Measurements from ENCODE around the gene HOXC6.

DNA sequence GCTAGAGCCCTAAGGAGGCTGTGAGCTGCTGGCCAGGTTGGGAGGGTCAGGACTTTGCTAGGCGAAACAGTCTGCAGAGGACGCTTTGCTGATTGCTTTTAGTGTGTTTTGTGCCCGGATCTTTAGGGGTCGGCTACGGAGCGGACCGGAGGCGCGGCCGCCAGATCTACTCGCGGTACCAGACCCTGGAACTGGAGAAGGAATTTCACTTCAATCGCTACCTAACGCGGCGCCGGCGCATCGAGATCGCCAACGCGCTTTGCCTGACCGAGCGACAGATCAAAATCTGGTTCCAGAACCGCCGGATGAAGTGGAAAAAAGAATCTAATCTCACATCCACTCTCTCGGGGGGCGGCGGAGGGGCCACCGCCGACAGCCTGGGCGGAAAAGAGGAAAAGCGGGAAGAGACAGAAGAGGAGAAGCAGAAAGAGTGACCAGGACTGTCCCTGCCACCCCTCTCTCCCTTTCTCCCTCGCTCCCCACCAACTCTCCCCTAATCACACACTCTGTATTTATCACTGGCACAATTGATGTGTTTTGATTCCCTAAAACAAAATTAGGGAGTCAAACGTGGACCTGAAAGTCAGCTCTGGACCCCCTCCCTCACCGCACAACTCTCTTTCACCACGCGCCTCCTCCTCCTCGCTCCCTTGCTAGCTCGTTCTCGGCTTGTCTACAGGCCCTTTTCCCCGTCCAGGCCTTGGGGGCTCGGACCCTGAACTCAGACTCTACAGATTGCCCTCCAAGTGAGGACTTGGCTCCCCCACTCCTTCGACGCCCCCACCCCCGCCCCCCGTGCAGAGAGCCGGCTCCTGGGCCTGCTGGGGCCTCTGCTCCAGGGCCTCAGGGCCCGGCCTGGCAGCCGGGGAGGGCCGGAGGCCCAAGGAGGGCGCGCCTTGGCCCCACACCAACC is 1.5 kb downstream of the HOXC6 start:
- TF ChIP-seq MAFK (IDR thresholded peaks at IDR 0.05; ENCODE audit: low read depth, low read length) (no peak), RFX5 (IDR thresholded peaks at IDR 0.05; ENCODE audit: borderline replicate concordance, low read depth, low read length) (no peak), TAF1 (IDR thresholded peaks at IDR 0.05; ENCODE audit: low read depth, low read length) (no peak), POLR2AphosphoS5 (IDR thresholded peaks at IDR 0.05; ENCODE audit: low read depth, low read length) (no peak), HDAC6 (IDR thresholded peaks at IDR 0.05; ENCODE audit: low read depth, low read length) (no peak), GTF2F1 (IDR thresholded peaks at IDR 0.05; ENCODE audit: borderline replicate concordance, low read depth, low read length) (no peak)
- TF ChIP-seq, protein P1, sequence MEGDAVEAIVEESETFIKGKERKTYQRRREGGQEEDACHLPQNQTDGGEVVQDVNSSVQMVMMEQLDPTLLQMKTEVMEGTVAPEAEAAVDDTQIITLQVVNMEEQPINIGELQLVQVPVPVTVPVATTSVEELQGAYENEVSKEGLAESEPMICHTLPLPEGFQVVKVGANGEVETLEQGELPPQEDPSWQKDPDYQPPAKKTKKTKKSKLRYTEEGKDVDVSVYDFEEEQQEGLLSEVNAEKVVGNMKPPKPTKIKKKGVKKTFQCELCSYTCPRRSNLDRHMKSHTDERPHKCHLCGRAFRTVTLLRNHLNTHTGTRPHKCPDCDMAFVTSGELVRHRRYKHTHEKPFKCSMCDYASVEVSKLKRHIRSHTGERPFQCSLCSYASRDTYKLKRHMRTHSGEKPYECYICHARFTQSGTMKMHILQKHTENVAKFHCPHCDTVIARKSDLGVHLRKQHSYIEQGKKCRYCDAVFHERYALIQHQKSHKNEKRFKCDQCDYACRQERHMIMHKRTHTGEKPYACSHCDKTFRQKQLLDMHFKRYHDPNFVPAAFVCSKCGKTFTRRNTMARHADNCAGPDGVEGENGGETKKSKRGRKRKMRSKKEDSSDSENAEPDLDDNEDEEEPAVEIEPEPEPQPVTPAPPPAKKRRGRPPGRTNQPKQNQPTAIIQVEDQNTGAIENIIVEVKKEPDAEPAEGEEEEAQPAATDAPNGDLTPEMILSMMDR (IDR thresholded peaks at IDR 0.05; ENCODE audit: control extremely low read depth in 1 of 3, insufficient read depth in 1 of 3, low read depth in 1 of 3, low read length in 3 of 3): no peak

All from H1 (cell line).